OCI-LY3 (cell line): ENCODE data around the gene EDRF1.

Experiments
- H2AFZ ChIP-seq: fragments of 200-600, 300-600 bp; shearing (Covaris generic); 2 replicates; pipeline ENCODE4 v1.6.0; 2014; ENCODE audit warnings: antibody characterized with exemption, low read depth, low read length
- H3K27ac ChIP-seq: fragments of 200-600, 300-600 bp; sonication (generic); 2 replicates; pipeline ENCODE4 v1.5.1; 2014; ENCODE audit warnings: mild to moderate bottlenecking, low read length, moderate library complexity, mixed read lengths
- H3K27me3 ChIP-seq: fragments of 200-600, 300-600 bp; sonication (generic); 2 replicates; pipeline ENCODE4 v1.6.1; 2014; ENCODE audit warnings: low read depth, low read length, mixed read lengths
- H3K36me3 ChIP-seq: fragments of 200-600, 300-600 bp; sonication (generic); replicated peaks from 2 replicates; pipeline ENCODE3; 2014; ENCODE audit warnings: low read depth, low read length, mixed read lengths
- H3K4me1 ChIP-seq: fragments of 300-600, 200-600 bp; sonication (generic); 2 replicates; pipeline ENCODE4 v1.6.1; 2014; ENCODE audit warnings: low read length, mixed read lengths
- H3K4me2 ChIP-seq: fragments of 200-600, 300-600 bp; sonication (generic); 2 replicates; pipeline ENCODE4 v1.6.1; 2014; ENCODE audit warnings: low read length, mixed read lengths
- H3K4me3 ChIP-seq: fragments of 300-600, 200-600 bp; sonication (generic); 2 replicates; pipeline ENCODE4 v1.5.1; 2014; ENCODE audit warnings: antibody characterized with exemption, mild to moderate bottlenecking, low read length, moderate library complexity
- H3K79me2 ChIP-seq: fragments of 300-600, 200-600 bp; shearing (Covaris generic); 2 replicates; pipeline ENCODE4 v1.6.1; 2014; ENCODE audit warnings: mild to moderate bottlenecking, low read length, mixed read lengths
- H3K9ac ChIP-seq: fragments of 300-600, 200-600 bp; shearing (Covaris generic); 2 replicates; pipeline ENCODE4 v1.6.0; 2014; ENCODE audit warnings: mild to moderate bottlenecking, low read length, moderate library complexity
- H3K9me3 ChIP-seq: fragments of 200-600, 300-600 bp; shearing (Covaris generic); 2 replicates; pipeline ENCODE4 v1.6.1; 2014; ENCODE audit warnings: low read length, mixed read lengths; ENCODE audit not compliant: insufficient read depth
- H4K20me1 ChIP-seq: fragments of 200-600, 300-600 bp; sonication (generic); 2 replicates; pipeline ENCODE4 v1.6.1; 2016; ENCODE audit warnings: low read length, mixed read lengths; ENCODE audit not compliant: insufficient read depth
- EZH2phosphoT487 ChIP-seq: fragments of 200-600 bp; shearing (Covaris generic); IDR thresholded peaks from 2 replicates; pipeline ENCODE4 v1.6.1; 2018; ENCODE audit warnings: antibody characterized with exemption, mixed run types, low read depth
- TF ChIP-seq, protein P1 (sequence below): fragments of 200-600, 300-600 bp; sonication (generic); IDR thresholded peaks from 2 replicates; pipeline ENCODE4 v1.5.1; 2014; ENCODE audit warnings: antibody characterized with exemption, low read length, low read depth

The EDRF1 gene

DNA sequence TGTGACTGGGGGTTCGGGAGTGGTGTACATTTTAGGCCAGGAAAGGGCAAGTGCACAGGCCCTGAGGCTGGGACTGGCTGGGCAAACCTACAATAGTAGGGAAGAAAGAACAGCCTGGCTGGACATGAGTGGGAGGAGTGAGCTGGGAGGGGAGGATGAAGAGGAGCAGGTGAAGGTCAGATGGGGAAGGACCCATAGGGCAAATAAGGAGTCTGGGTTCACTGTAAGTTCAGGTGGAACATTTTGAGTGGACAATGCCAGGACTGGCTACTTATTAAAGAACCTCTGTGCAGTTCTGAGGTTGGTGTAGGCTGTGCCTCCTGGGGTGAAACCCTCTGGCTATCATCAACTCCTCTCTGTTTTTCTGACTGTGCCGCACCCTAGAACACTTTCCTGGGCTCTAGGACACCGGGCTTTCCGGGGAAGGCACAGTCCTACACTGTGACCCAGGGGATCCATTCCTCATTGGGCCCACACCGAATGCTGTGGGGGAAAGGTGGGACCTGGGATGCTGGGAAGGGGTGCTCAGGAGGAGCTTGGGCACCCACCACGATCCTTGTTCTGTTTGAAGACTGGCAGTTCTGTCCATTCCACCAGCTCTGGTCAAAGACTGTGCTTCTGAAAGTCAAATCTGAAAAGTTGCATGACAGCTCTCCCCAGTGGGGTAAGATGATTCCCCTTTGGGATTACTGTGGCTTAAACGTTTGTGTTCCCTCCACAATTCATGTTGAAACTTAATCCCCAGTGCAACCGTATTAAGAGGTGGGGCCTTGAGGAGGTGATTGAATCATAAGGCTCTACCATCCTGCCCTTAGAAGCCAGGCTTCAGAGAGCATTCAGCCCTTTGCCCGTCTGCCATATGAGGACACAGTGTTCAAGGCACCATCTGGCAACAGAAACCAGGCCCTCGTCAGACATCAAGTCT lies 60.2 kb downstream of the EDRF1 start:
- TF ChIP-seq EZH2phosphoT487, result no peak
- TF ChIP-seq, protein P1, sequence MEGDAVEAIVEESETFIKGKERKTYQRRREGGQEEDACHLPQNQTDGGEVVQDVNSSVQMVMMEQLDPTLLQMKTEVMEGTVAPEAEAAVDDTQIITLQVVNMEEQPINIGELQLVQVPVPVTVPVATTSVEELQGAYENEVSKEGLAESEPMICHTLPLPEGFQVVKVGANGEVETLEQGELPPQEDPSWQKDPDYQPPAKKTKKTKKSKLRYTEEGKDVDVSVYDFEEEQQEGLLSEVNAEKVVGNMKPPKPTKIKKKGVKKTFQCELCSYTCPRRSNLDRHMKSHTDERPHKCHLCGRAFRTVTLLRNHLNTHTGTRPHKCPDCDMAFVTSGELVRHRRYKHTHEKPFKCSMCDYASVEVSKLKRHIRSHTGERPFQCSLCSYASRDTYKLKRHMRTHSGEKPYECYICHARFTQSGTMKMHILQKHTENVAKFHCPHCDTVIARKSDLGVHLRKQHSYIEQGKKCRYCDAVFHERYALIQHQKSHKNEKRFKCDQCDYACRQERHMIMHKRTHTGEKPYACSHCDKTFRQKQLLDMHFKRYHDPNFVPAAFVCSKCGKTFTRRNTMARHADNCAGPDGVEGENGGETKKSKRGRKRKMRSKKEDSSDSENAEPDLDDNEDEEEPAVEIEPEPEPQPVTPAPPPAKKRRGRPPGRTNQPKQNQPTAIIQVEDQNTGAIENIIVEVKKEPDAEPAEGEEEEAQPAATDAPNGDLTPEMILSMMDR, result no peak
- H3K27ac ChIP-seq, result no peak overlapping the region

DNA sequence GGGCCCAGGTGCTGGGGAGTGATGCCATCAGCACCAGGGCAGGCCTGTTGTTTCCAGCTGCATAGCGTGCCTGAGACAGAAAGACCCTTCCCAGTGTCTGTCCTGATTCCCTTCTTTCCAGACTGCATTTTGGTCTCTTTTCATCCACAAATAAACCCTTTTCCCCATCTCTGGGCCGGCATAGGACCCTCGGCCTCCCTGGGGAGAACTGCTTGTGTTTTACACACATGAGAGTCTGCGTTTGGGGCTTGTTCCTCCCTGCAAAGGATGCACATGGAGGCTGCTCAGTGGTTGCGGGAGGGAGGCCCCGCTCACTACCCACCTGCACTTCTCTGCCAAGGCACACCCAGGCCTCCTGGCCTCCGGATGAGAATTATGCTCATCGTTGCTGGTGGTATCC lies 61.9 kb downstream of the EDRF1 start:
- Histone ChIP-seq H2AFZ (no peak overlapping the region), H3K9me3 (no peaks in the 10 kb centered on the region), H3K9ac (no peak overlapping the region), H3K4me1 (peaks cover 23% of the 10 kb centered on the region), H3K36me3 (no peaks in the 10 kb centered on the region), H3K4me3 (no peak overlapping the region), H3K79me2 (no peaks in the 10 kb centered on the region), H4K20me1 (no peaks in the 10 kb centered on the region), H3K27me3 (no peaks in the 10 kb centered on the region), H3K4me2 (no peak overlapping the region), H3K27ac (no peak overlapping the region)
- no peak for TF ChIP-seq EZH2phosphoT487
- TF ChIP-seq, protein P1, result no peak

More for the DNA sequence above, 60.2 kb downstream of the EDRF1 start:
- Histone ChIP-seq H3K79me2 (no peaks in the 10 kb centered on the region), H3K4me1 (peaks cover 16% of the 10 kb centered on the region), H3K27me3 (no peaks in the 10 kb centered on the region), H3K4me2 (no peak overlapping the region), H3K9ac (no peak overlapping the region), H4K20me1 (no peaks in the 10 kb centered on the region), H2AFZ (no peak overlapping the region), H3K9me3 (no peaks in the 10 kb centered on the region), H3K4me3 (no peak overlapping the region), H3K36me3 (no peaks in the 10 kb centered on the region)

DNA sequence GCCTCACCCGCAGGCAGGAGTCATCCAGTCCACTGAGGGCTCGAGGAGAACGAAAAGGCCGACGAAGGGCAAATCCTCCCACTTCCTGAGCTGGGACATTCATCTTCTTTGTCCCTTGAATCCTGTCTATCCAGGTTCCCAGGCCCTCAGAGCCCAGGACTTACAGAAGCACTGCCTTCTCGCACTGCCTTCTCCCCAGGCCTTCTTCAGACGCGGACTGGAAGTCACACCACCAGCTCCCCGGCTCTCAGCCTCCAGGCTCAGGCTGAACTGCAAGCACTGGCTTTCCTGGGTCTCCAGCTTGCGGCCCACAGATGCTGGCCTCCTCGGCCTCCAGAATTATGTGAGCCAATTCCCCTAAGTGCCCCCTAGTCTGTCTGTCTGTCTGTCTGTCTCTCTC lies 62.5 kb downstream of the EDRF1 start:
- H3K79me2 ChIP-seq, result no peaks in the 10 kb centered on the region
- H2AFZ ChIP-seq, result no peak overlapping the region
- H3K27me3 ChIP-seq, result no peaks in the 10 kb centered on the region
- H3K4me3 ChIP-seq, result no peak overlapping the region
- H3K4me1 ChIP-seq, result peaks cover 30% of the 10 kb centered on the region
- no peak overlapping the region for H3K9ac ChIP-seq
- no peak for TF ChIP-seq EZH2phosphoT487
- TF ChIP-seq, protein P1, result no peak
- H3K4me2 ChIP-seq, result no peak overlapping the region
- no peak overlapping the region for H3K27ac ChIP-seq
- no peaks in the 10 kb centered on the region for H3K9me3 ChIP-seq
- no peaks in the 10 kb centered on the region for H3K36me3 ChIP-seq
- no peaks in the 10 kb centered on the region for H4K20me1 ChIP-seq

DNA sequence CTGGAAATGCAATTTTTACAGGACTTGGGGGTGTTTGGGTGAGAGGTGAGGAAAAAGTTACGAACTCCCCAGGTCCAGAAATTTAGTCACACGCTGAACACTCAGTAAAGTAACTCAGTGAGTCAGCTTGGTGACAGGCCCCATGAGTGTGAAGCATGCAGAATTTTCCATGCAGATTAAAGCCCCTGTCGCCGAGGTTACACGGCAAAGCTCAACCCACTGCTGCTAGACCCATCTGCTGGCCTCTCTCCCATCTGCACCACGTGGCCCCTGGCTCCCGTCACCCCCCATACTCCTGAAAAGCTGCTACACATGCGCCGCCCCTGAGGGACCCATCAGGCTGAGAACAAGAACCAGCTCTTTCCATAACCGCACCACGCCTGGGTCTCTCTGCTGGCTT lies 63.1 kb downstream of the EDRF1 start:
- no peak overlapping the region for H3K4me3 ChIP-seq
- no peak overlapping the region for H3K27ac ChIP-seq
- H3K9me3 ChIP-seq, result no peaks in the 10 kb centered on the region
- H3K4me1 ChIP-seq, result peaks cover 32% of the 10 kb centered on the region
- no peak overlapping the region for H3K9ac ChIP-seq
- H3K79me2 ChIP-seq, result no peaks in the 10 kb centered on the region
- H3K36me3 ChIP-seq, result no peaks in the 10 kb centered on the region
- no peaks in the 10 kb centered on the region for H4K20me1 ChIP-seq
- H3K27me3 ChIP-seq, result no peaks in the 10 kb centered on the region
- H2AFZ ChIP-seq, result no peak overlapping the region
- no peak for TF ChIP-seq EZH2phosphoT487
- TF ChIP-seq, protein P1, result no peak
- no peak overlapping the region for H3K4me2 ChIP-seq
